Esophagus squamous epithelium (tissue), 4 donors: ENCODE results near the gene FAM171A2.
"Not testable (repeated sequence)": the region's sequence is repeated elsewhere in the genome, so short reads cannot be mapped to it uniquely, and the experiment has no call there.

ENCODE experiments used
- POLR2A ChIP-seq, 4 donors: fragments of 450-650 bp; IDR thresholded peaks; one replicate each; pipeline ENCODE4 v1.6.1; 2017; ENCODE audit warnings: antibody characterized with exemption in 4 of 4, mild to moderate bottlenecking in 4 of 4, moderate library complexity in 3 of 4
- TF ChIP-seq, protein P1 (sequence below), 6 experiments: fragments of 450-650 bp in 4 of 6; fragments of 200-600 bp in 2 of 6; sonication (generic) in 2 of 6; IDR thresholded peaks; one replicate each; pipeline ENCODE4 v1.5.1; 2016 to 2019; ENCODE audit warnings: antibody characterized with exemption in 6 of 6, mild to moderate bottlenecking in 4 of 6, moderate library complexity in 4 of 6

DNA sequence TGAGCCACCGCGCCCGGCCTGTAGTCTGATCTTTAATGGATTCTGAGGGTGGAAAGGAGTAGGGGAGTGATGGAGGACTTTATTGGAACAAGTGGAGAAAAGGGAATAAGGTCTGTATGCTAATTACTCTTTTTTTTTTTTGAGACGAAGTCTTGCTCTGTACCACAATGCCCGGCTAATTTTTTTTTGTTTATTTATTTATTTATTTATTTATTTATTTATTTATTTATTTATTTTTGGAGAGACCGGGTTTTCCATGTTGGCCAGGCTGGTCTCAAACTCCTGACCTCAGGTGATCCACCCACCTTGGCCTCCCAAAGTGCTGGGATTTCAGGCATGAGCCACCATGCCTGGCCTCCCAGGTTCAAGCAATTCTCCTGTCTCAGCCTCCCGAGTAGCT, 34.1 kb downstream of the FAM171A2 start:
- TF ChIP-seq, protein P1, sequence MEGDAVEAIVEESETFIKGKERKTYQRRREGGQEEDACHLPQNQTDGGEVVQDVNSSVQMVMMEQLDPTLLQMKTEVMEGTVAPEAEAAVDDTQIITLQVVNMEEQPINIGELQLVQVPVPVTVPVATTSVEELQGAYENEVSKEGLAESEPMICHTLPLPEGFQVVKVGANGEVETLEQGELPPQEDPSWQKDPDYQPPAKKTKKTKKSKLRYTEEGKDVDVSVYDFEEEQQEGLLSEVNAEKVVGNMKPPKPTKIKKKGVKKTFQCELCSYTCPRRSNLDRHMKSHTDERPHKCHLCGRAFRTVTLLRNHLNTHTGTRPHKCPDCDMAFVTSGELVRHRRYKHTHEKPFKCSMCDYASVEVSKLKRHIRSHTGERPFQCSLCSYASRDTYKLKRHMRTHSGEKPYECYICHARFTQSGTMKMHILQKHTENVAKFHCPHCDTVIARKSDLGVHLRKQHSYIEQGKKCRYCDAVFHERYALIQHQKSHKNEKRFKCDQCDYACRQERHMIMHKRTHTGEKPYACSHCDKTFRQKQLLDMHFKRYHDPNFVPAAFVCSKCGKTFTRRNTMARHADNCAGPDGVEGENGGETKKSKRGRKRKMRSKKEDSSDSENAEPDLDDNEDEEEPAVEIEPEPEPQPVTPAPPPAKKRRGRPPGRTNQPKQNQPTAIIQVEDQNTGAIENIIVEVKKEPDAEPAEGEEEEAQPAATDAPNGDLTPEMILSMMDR (IDR thresholded peaks at IDR 0.05): not testable (repeated sequence)
- TF ChIP-seq POLR2A (IDR thresholded peaks at IDR 0.05): not testable (repeated sequence)
